Vagina (tissue), 2 donors: Measurements from ENCODE around the gene CNN3.

Experiments used
- POLR2A ChIP-seq, 2 donors: fragments of 450-650 bp; IDR thresholded peaks; one replicate each; pipeline ENCODE4 v1.6.1; 2017; ENCODE audit warnings: antibody characterized with exemption in 2 of 2, mild to moderate bottlenecking in 2 of 2, moderate library complexity in 2 of 2
- POLR2AphosphoS5 ChIP-seq, 2 donors: sonication (generic); formaldehyde crosslinking; IDR thresholded peaks; one replicate each; pipeline ENCODE4 v1.9.0; 2017; ENCODE audit warnings: antibody characterized with exemption in 2 of 2, mild to moderate bottlenecking in 2 of 2, low read depth in 1 of 2; ENCODE audit not compliant: insufficient read depth in 1 of 2
- TF ChIP-seq, protein P1 (sequence below), 3 experiments: fragments of 450-650 bp in 2 of 3; fragments of 200-600 bp in 1 of 3; sonication (generic) in 1 of 3; IDR thresholded peaks; one replicate each; pipeline ENCODE4 v1.5.1; 2017 to 2019; ENCODE audit warnings: antibody characterized with exemption in 3 of 3, mild to moderate bottlenecking in 2 of 3, moderate library complexity in 2 of 3

DNA sequence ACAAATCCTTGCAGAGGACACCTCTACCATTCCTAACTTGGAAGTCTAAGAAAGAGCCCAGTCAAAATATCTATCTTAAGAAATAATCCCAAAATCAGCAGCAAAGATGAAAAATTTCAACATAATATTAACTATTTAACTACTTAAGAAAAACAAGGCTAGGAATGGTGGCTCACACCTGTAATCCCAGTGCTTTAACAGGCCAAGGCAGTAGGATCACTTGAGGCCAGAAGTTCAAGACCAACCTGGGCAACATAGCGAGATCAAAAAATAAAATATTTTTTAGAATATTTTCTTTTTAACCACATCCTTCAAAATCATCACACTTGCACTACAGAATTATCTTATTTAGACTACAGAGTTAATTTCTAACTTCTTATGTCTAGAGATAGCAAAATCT, 4.9 kb downstream of the CNN3 start:
- TF ChIP-seq POLR2AphosphoS5 (IDR thresholded peaks at IDR 0.05; ENCODE audit: insufficient read depth in 1 of 2, low read depth in 1 of 2) = no peak
- no peak for TF ChIP-seq POLR2A (IDR thresholded peaks at IDR 0.05)
- TF ChIP-seq, protein P1, sequence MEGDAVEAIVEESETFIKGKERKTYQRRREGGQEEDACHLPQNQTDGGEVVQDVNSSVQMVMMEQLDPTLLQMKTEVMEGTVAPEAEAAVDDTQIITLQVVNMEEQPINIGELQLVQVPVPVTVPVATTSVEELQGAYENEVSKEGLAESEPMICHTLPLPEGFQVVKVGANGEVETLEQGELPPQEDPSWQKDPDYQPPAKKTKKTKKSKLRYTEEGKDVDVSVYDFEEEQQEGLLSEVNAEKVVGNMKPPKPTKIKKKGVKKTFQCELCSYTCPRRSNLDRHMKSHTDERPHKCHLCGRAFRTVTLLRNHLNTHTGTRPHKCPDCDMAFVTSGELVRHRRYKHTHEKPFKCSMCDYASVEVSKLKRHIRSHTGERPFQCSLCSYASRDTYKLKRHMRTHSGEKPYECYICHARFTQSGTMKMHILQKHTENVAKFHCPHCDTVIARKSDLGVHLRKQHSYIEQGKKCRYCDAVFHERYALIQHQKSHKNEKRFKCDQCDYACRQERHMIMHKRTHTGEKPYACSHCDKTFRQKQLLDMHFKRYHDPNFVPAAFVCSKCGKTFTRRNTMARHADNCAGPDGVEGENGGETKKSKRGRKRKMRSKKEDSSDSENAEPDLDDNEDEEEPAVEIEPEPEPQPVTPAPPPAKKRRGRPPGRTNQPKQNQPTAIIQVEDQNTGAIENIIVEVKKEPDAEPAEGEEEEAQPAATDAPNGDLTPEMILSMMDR (IDR thresholded peaks at IDR 0.05) = no peak
